Stimulated activated CD4-positive, alpha-beta T cell treated with anti-CD3 and anti-CD28 coated beads, Interleukin-2, amount 100 ng/mL, for 4 hours (primary cell): Measurements from ENCODE around the gene RHOH.
A peak's percentile ranks its signal among the peaks of the same experiment; 100 is the strongest.

Experiments used
- DNase-seq: peaks from one replicate; pipeline ENCODE4 v3.0.0-alpha.2; 2020; ENCODE audit warnings: low read depth

The RHOH gene

DNA sequence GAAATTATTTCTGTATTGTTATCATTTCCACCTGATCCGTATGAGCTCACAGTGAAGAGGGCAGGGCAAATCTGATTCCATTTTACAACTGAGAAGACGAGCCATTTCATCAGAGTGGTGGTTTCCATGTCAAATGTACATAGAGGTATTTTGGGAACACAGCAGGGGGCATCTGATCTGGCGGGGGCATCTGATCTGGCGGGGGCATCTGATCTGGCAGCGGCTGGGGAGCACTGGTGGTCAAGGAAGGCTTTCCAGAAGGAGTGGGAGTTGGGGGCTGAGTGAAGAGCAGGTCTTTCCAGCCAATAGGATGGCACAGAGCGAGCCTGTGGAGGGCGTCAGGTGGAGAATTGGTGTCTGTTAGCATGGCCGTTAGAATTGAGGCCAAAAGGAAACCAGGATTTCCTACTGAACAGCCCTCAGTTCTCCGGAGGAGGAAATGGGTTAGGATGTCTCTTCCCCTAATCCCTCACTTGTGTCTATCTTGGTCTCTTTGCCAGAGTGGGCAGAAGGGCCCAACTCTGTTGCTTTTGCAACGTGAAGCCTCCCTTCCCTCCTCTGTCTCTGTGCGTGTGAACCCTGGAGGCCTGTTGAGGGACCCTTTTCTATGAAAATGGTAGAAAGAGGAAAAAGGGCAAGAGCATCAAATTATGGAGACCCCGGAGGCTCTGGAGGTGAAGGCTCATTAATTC, 41.3 kb downstream of the RHOH start:
- no peak for DNase-seq

GRCh38 chr4:40238700-40239548, 42.1 kb downstream of the RHOH start:
- peak; percentile 75 for DNase-seq

DNA sequence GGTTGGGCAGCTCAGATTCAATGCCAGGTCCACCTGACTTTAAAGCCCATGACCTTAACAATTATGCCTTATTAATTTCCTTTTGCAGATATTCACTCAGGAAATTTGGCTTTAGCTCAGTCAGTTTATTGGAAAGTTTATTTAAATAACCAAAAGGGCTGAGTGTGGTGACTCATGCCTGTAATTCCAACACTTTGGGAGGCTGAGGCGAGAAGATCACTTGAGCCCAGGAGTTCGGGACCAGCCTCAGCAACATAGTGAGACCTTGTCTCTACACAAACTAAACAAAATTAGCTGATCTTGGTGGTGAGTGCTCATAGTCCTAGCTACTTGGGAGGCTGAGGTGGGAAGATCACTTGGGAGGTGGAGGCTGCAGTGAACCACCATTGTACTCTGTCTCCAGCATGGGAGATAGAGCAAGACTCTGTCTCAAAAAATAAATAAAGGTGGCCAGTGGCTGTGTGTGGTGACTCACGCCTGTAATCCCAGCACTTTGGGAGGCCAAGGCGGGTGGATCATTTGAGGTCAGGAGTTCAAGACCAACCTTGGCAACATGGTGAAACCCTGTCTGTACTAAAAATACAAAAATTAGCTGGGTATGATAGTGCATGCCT, 43.3 kb downstream of the RHOH start:
- no peak for DNase-seq

GRCh38 chr4:40241026-40241425, 44.2 kb downstream of the RHOH start:
- DNase-seq: no peak

GRCh38 chr4:40241941-40242340, 45.1 kb downstream of the RHOH start:
- no peak for DNase-seq

- DNase-seq: no peak
Measured at GRCh38 chr4:40243386-40243948, 46.6 kb downstream of the RHOH start.

GRCh38 chr4:40244606-40245005, 47.8 kb downstream of the RHOH start:
- no peak for DNase-seq

DNA sequence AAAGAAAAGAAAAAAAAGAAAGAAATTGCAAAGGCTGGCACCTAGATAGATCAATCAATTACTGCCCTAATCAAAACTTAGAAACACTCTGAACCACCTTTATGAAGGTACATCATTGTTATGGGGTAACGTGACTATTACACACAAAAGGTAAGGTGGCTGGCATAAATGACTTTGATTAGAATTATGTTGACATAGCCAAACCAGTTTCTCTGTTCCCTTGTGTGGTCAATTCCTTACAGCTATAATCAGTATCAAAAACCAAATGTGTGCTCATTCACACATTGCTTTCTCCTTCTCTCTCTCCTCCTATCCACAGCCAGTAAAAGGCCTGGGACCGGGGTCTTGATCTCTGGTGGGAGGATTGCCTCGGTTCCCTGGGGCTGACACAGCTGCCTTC, 48.7 kb downstream of the RHOH start:
- no peak for DNase-seq

DNA sequence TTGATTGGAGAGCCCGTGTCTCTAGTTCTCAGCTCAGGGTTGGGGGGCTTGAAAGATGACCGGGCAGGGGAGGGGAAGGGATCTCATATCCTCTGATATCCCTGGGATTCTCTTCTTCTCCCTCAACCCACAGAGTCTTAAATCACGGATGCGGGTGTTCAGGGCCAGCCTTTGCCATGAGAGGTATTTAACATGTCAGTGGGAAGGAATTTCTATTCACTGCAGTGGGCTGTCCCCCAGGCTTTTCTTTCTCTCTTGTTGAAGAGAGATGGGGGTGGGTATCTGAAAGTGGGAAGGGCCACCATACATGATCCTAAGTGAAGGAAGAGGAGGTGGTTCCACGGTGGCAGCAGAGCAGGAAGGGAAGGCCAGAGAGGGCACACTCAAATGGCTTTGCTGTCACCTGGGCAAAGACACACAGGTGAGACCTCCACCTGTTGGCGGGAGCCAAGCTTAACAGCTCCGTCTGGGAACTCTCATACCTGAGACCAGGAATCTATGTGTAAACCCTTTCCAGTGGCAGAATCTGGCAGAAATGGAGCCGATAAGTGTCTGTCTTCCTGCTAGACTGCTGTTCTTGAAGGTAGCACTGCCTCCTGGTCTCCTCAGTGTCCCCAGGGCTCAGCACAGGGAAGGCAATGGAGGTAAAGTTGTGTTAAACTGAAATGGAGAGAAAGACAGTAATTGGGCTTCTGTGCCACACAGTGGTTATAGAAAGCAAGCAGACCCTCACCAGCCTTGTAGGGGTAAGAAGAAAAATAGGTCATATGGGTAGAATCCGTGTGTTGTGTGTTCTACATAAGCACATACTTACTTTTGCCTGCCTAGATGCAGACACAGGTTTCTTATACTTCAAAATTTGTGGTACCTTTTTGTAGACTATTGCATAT, 49.4 kb downstream of the RHOH start:
- DNase-seq: no peak

- DNase-seq: no peak
Measured at GRCh38 chr4:40246938-40247337, 50.1 kb downstream of the RHOH start.

- no peak for DNase-seq
Measured at GRCh38 chr4:40247350-40247749, 50.5 kb downstream of the RHOH start.

- DNase-seq: no peak
Measured at GRCh38 chr4:40251366-40251765, 54.5 kb downstream of the RHOH start.

GRCh38 chr4:40253906-40254305, 57.1 kb downstream of the RHOH start:
- no peak for DNase-seq

DNA sequence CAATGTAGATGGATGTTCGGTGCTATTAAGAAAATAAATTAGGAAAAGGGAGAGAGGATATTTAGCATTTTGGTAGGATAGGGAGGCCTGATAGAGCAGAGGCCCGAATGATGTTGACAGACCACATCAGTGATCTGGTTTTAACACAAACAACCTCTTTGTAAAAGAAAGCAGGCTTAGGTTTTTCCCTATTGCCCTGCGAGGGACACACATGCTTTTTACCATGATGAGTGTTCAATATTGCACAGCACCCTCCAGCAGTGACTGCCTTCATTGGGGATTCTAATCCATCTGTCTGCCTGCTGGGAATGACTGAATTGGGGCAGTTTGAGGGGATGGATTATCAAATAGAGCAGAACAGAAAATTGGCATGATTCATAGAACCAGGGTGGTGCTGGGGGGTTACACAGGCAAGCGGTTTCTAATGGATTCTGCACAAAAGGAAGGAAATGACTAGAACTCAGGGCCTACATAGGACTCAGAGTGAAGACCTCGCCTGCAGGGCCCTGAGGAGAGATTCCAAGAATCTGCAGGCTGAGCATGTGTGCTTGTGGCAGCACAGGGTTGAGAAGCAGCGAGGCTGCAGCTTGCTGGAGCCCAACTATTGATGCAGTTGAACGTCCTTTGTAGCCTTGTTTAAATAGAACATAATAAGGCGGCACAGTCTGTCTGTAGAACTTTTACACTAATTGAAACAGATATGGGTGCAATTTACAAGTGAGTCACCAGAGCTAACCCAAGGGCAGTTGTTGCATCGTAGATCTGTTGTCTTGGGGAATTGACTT, 58.0 kb downstream of the RHOH start:
- DNase-seq: no peak

GRCh38 chr4:40255393-40256281, 58.8 kb downstream of the RHOH start:
- DNase-seq: no peak

GRCh38 chr4:40256329-40256728, 59.5 kb downstream of the RHOH start:
- no peak for DNase-seq

- no peak for DNase-seq
Measured at GRCh38 chr4:40256817-40257216, 60.0 kb downstream of the RHOH start.

DNA sequence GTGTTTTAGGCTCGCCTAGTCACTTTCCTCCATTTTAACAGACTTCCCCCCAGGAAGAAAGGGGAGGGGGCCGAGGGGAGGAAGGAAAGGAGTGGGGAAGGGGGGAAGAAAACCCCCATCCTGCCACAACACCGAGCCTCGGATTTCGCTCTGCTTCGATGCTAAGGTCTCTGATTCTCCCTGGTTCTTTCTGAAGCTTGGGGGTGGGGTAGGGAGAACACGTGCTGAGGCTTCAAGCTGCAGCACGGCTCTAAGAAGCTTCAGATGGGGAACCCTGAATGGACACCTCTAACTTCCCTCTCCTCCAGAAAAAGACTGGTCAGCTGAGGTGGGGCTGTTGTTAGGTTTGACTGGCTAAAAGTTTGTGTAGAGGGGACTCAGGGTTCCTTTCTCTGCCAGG, 61.8 kb downstream of the RHOH start:
- DNase-seq: no peak

DNA sequence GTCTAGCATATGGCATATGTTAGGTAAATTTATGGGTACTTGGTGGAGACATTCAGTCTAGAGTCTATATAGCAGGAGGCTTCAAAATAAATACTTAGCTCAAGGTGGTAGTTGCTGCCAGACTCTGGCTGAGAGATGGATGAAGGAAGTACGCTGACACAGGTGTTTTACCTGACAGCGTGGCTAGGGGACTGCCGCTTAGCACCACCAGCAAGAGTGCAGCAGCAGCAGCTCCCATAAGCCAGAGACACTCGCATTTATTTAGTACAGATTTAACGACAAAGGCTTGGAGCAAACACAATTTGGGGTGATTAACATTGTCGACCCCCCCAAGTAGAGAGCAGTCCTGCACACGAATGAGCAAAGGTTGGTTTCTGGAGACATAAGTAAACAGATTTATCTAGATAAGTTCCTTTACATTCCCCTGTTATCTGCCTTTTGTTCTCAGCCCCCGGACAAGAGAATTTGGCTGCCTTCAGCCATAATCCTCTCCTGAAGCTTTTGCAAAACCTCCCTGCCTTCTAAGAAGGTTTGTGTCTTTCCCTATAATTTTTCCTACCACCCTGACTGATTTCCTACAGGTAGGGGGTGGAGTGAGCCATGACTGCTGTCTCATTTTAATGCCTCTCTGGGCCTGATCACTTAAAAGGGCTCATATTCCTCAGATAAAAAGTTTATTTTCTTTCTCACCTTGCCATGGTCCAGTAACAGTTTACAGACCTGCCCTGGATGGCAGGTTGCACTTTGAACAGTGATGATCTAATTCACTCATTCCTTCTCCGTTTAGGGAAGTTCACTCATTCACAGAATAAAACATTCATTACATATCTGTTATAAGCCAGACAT, 64.6 kb downstream of the RHOH start:
- no peak for DNase-seq
